GM18499 (cell line): ENCODE results near the gene ARHGEF16.

Source experiments
- ATAC-seq: cut with Tn5 transposase; IDR thresholded peaks from one replicate; pipeline ENCODE4 v1.9.1; 2021; ENCODE audit warnings: moderate number of reproducible peaks; ENCODE audit not compliant: insufficient read depth, unreplicated experiment

ARHGEF16 gene

DNA sequence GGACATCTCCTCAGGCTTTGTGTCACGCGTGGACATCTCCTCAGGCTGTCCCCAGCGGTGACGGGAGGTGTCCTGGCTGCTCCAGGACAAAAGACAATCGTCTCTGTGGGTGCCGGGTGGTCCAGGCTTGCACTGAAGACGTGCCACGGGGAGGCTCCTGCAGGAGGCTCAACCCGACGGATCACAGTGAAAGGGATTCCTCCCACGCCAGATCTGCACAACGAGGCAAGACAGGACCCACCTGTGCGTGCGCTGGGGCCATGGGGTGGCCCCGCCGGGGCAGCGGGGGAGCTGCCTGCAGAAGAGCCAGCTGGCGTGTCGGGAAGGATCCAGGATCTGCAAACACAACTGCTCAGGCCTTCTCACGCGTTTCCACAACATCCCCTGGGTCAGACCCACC, 18.8 kb upstream of the ARHGEF16 start:
- no peak for ATAC-seq

DNA sequence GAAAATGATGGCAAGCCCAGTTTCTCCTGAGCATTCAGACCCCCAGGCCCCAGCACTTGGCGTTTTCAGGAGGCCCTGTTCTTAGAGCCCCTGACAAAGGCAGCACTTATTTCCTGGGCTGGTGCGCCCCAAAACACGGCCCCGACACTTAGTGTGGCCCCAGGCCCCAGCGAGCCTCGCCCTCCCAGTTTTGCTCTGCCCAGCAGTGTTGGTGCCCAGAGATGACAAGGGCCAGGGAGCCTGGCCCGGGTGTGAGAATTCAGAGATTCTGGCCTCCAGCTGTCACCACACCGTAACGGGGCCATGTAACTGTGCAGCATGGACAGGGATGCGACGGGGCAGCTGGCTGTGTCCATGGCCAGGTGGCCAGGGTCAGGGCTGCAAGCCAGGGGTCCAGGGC, 18.0 kb upstream of the ARHGEF16 start:
- ATAC-seq, result no peak

DNA sequence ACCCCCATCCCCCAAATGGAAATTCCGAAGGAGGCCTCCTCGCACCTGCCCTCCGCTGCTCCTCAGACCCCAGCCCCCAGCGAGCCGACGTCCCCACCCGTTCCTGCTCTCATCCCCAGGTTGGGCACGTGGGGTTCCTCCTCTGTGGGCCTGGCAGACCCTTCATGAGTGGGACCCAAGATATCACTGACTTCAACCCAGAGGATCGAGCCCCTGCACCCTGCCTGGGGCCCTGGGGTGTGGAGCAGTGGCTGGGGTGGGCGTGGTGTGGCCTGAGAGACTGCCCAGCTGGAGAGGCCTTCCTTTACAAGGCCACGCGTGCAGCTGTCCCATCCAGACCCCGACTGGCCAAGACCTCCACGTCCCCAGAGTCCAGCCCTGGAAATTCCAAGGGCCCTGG, 17.6 kb upstream of the ARHGEF16 start:
- no peak for ATAC-seq

DNA sequence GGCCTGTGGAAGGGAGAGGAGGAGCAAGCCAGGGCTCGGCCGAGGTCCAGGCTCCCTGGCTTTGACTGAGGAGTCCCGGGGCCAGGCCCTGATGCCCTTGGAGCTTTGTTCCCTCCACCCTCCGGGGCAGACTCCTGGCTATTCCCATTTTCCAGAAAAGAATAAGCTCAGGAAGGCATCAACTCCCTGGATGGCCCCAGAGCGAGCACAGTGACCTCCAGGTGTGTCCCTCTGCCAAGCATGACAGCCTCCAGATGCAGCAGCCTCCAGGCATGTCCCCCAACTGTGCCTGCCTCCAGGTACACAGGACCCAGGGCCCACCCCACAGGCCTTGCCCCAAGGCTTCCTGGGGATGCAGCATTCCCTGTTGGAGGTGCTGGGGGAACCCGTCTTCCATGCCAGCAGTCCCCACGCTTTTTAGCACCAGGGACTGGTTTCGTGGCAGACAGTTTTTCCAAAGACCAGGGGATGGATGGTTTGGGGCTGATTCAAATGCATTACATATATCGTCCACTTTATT, 15.7 kb upstream of the ARHGEF16 start:
- ATAC-seq, result no peak

DNA sequence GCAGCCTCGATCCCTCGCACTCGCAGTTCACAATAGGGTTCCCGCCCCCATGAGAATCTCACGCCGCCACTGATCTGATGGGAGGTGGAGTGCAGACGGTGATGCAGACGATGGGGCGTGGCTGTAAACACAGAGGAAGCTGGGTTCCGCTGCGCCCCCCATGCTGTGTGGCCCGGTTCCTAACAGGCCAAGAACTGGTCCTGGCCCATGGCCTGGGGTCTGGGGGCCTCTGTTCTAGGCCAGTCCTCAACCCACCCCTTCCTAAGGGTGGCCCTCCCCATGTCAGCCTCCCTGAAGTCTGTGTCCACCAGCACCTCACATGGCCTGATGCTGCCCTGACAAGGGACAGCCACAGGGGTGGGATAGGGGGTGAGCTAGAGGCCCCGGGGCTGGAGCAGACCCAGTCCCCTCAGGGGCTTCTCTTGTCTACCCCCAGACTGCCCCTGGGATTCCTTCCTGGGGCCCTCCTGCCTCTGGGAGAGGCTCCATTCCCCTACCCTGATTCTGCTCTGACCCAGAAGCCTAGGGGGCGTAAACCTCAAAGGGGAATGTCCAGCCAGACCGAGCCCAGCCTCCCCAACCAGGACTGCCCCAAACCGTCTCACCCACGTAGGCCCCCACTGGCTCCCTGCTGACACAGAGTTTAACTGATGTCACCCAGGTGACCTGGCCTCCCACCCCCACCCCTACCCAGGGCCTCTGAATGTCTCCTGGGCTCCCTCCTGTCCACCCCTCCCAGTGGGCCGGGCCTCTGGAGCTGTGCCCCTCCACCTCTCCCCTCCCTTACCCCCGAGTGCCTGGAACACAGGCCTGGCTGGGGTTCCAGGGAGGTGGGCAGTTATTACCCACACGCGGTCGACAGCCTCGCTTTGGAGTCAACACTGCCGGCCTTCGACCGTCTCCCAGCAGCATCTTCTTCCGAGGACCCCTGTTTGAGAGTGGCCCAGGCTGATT, 14.8 kb upstream of the ARHGEF16 start:
- no peak for ATAC-seq

DNA sequence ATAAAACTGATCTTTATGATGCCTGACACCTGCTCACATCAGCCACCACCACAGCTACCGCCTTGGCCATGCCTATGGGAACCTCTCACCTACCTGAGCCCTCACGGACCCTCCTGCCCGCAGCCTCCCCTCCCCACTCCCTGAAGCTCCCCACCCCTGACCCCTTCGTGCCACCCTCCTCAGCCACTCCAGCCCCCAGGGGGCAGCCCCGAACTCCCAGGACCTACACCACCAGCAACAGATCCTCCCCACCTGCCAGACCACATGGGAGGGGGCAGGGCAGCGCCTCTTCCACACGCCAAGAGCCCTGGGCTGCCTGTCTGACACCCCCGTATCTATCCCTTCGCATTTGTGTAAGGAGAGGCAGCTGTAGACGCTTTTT, 14.2 kb upstream of the ARHGEF16 start:
- ATAC-seq, result no peak

DNA sequence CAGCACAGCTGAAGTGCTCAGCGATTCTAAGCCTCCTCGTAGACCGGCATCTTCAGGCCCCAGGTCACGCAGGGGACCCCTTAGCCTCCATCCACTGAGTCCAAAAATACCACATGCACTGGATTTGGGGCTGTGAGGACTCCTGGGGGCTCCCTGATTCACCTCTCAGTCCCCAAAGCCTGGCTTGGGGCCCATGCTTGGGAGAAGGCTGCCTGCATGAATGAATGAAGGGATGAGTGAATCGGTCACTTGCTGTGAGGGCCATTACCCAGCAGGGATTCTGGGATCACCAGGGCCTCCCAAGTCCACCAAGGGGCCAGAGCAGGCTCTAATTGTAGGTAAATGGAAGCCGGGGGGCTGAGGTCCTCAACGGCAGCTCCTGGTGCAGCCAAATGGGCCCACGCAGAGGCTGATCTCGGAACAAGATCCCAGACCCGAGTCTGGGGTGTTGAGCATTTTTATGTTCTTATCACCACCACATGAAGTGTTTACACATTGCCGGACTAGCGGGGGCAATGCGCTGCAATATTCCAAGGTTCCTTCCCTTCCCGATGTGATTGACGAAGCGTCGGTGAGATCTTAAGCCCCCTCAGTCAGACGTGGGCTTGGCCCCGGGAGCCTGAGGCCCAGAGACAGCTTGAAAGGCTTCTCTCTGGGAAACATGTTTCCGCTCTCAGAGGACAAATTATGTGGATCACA, 13.6 kb upstream of the ARHGEF16 start:
- no peak for ATAC-seq

DNA sequence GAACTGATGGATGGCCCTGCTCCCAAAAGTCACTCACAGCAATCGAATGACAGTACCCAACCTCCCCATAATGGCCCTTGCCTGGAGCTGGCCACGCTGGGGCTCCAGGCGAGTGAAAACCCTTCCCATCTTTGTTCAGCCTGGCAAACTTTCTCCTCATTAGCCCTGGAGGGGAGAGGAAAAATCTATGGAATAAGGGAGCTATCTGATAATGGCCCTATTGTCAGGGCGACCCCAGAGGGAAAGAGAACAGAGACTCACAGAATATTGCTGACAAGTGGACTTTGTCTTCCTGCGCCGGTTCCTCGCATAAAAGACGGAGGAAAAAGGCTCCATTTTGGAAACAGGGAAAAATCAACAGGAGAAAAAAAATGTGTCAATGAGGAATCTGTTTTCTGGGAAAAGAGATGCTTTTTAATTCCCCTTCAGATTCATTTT, 13.0 kb upstream of the ARHGEF16 start:
- ATAC-seq, result no peak

DNA sequence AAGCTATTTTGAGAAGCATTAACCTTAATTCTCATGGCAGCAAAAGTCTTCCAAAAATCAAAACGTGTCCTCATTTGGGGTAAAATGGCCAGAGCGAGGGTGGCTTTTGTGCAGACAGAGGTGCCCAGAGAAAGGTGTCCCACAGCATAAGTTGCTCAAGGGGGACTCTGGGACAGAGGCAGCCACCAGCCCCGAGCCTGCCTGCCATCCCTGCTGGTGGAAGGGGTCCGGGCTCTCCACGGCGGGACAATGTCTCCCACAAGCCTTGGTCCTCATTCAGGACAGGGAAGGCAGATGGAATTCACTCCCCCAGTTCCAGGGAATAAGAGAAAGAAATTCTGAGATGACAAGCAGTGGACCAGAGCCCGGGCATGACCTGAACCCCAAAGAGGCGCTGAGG, 12.6 kb upstream of the ARHGEF16 start:
- ATAC-seq, result no peak

DNA sequence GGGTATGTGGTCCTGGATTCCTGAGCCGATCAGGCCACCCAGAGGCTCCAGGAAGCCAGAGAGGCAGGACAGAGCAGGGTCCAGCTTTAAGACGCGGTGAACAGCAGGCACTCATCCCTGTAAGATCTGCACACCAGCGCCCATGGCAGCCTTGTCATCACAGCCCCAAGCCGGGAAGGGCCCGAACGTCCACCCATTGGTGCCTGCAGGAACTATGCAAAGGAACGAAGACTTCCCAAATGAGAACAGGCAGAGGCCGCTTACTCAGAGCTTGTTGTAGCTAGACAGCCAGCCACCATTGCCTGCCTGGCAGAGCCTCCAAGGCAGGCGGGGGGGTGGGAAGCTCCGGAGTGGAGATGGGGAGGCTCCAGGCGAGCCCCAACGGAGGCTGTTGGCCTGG, 12.1 kb upstream of the ARHGEF16 start:
- no peak for ATAC-seq

DNA sequence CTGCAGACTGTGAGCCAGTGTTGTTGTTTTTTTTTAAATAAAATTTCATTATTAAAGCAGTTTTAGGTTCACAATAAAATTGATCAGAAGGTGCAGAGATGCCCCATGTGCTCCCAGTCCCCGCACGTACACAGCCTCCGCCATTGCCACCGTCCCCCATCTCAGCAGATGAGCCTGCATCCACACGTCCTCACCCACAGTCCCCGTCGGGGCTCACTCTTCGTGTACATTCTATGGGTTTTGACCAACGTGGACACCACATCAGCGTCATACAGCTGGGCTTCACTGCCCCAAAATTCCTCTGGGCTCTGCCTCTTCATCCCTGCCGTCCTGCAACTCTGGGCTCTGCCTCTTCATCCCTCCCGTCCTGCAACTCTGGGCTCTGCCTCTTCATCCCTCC, 11.6 kb upstream of the ARHGEF16 start:
- no peak for ATAC-seq

DNA sequence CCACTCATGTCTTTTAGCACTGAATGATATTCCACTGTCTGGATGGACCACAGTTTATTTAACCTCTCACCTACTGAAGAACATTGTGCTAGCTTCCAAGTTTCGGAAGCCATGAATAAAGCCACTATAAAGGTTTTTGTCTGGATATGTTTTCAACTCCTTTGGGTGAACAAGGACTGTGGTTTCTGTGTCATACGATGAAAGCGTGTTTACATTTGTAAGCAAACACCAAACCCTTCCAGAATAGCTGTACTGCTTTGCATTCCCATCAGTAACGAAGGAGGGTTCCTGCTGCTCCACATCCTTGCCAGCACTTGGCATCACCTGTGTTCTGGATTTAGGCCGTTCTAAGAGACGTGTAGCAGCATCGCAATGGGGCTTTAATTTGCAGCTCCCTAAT, 10.7 kb upstream of the ARHGEF16 start:
- ATAC-seq, result no peak

DNA sequence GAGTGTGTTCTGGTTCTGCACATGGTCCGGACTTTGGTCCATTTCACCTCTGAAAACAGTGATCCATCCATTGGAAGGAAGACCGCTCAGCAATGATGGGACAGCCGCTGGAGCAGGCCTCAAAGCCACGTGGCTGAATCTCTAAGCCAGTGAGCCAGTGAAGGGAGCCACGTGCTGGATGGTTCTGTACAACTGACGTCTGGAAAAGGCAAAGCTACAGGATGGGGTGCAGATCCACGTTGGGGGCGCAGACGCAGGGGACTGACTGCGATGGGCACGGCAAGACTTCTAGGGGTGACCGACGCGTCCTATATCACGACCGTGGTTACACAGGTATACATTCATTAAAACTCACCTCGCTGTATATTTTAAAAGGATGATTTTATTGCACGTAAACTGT, 10.2 kb upstream of the ARHGEF16 start:
- ATAC-seq, result no peak

DNA sequence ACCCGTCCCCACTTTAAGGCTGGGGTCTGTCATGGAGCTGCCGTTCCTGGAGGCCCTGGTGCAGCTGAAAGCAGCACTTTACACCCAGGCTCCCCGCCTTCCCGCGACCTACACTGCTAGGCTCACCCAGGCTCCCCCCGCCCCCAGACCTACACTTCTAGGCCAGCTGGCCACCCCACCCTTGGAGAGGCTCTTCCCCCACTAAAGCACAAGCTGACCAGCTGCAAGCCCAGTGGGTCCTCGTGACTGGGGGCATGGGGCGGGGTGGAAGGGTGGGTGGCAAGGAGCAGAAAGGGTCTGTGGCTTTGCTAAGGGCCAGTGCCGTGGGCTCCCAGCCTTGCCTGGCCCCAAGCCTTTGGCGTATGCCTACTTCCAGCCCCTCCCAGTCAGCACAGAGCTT, 9.7 kb upstream of the ARHGEF16 start:
- ATAC-seq, result no peak

DNA sequence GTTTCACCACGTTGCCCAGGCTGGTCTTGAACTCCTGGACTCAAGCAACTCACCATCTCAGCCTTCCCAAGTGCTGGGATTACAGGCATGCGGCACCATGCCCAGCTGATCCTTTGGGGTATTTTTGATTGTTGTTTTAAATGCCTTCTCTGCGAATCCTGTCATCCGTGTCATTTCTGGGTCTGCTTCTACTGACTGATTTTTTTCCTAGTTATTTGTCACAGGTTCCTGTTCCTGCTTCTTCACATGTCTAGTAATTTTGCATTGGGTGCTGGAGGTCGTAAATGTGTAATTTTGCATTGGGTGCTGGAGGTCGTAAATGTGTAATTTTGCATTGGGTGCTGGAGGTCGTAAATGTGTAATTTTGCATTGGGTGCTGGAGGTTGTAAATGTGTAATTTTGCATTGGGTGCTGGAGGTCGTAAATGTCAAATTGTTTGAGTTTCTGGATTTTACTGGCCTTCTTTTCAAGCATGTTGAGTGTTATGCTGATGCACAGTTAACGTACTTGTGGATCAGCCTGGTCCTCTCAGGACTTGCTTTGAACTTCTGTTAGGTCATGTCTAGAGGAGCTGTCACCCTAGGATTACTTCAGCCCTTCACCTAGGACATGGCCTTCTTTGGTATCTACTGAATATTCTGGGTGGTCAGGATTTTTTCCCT, 4.1 kb upstream of the ARHGEF16 start:
- no peak for ATAC-seq

DNA sequence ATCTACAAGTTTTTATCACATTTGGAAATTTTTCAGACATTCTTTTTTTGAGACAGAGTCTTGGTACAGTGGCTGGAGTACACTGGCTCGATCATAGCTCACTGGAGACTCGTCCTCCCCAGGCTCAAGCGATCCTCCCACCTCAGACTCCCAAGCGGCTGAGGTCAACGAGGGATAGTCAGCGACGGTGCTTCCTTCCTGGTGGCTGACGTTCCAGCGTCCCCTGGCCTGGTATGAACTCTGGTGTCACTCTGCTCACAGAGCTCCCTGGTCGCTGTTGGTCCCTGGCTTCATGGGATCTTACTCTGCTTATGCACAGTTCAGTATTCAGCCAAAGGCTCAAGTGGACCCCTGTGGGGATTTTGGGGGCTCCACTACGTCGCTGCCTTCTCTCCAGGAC, 3.5 kb upstream of the ARHGEF16 start:
- no peak for ATAC-seq

DNA sequence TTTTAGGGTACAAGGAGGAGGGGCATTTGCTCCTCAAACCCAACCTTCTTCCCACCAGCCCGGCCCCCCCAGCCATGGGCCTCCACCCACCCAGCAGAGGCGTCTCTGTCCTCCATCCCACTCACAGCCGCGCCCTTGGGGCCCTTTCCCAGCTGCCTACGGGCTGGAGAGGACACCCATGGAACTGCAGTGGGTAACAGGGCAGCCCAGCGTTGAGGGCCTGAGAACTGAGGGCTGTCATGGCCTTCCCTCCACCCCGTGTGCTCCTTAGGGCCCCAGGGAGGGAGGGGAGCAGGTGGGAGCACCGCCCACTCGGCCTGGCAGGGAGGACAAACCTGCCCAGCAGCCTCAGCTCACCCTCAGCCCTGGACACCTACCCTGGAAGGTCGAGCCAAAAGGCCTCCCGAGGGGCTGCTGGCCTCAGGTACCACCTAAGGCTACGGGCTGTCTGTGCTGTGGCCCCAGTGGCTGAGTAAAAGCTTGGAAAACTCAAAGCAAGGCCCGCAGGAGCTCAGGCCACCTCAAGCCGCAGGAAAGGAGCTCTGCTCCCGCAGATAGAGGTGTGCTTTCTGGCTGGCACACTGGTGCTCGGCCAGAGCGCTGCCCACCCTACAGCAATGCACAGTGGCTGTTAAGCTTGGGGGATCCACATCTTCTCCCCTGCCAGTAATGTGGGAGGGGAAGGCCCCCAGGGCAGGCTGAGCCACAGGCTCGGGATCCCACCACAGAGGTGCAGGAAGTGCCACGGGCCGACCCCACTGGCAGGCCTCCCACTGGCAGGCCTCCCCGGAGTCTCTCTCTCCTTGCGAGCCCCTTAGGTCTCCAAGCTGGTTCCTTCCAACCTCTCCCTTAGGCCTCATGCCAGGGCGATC, 2.2 kb upstream of the ARHGEF16 start:
- ATAC-seq, result no peak

DNA sequence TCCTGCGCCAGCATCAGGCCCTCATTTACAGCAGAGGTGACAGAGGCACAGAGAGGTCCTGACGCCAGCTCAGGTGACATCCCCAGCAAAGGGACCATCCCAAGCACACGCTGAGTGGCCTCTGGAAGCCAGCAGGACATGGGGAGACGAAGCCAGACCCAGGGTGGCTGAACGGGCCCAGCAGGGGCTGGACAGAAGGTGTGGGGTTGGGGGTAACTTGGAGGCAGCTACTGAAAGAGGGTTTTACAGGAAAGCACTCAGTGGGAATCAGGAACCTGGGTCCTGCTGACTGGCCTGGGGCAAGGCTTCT, 1.6 kb upstream of the ARHGEF16 start:
- no peak for ATAC-seq

DNA sequence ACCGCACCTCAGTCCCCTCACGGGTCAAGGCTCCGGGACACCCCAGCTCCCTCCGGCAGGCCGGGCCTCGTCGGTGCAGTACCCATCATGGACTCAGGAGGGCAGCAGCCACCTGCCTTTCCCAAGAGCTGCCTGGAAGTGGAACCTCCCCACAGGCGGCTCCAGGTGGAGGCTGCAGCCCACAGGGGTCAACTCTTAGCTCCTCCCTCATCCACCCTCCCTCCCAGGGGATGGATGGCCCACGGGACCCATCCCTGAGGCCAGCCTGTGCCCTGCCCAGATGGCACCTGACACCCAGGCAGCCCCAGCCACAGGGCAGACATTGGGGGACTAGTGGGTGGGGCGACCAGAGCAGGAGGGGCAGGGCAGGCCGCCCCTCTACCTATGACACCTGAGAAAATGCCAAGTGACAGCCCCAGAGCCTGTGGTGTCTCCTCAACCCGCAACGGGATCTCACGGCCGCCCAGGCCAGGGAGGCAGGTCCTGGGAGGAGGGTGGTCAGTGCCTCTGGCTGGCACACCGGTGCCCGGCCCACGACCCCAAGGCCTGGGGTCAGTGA, 1.2 kb upstream of the ARHGEF16 start:
- no peak for ATAC-seq
